Gastrocnemius medialis (tissue), 4 donors: ENCODE data around the gene CRTC3. TPM values are rescaled to one million over a fixed set of nuclear protein-coding genes. Genes with fewer than 3 reads are reported as not detected.

Experiments
- ATAC-seq, 2 donors: fragments of 150-250 bp; one replicate each; pipeline ENCODE4 v1.9.1; 2016
- DNase-seq, 2 donors: peaks; one replicate each; pipeline ENCODE4 v3.0.0-alpha.2; 2019
- H3K27ac ChIP-seq, 4 donors: fragments of 200-600 bp; sonication (generic); 1 replicate in 1 of 4; 2 replicates in 3 of 4; pipeline ENCODE4 v1.5.1; 2016 to 2018; ENCODE audit warnings: mild to moderate bottlenecking in 2 of 4, moderate library complexity in 1 of 4
- H3K27me3 ChIP-seq, 3 donors: fragments of 200-600 bp; sonication (generic) in 2 of 3; 1 replicate in 1 of 3; 2 replicates in 2 of 3; pipeline versions ENCODE4 v1.5.1 to v1.6.0; 2016 to 2019; ENCODE audit warnings: mild to moderate bottlenecking in 1 of 3, moderate library complexity in 1 of 3
- H3K36me3 ChIP-seq, 2 donors: fragments of 200-600 bp; sonication (generic) in 1 of 2; one replicate each; pipeline ENCODE4 v1.5.1; 2017 to 2018
- H3K4me1 ChIP-seq, 2 donors: fragments of 200-600 bp; sonication (generic) in 1 of 2; one replicate each; pipeline ENCODE4 v1.5.1; 2016 to 2017; ENCODE audit warnings: mild to moderate bottlenecking in 2 of 2
- H3K4me3 ChIP-seq, 4 donors: fragments of 200-600 bp; sonication (generic) in 3 of 4; 1 replicate in 1 of 4; 2 replicates in 3 of 4; pipeline ENCODE4 v1.5.1; 2016 to 2019; ENCODE audit warnings: mild to moderate bottlenecking in 2 of 4
- H3K9me3 ChIP-seq, 3 donors: fragments of 200-600 bp; sonication (generic) in 2 of 3; 1 replicate in 1 of 3; 2 replicates in 2 of 3; pipeline ENCODE4 v1.5.1; 2016 to 2019
- POLR2A ChIP-seq, 2 donors: fragments of 450-650 bp; IDR thresholded peaks; one replicate each; pipeline ENCODE4 v1.6.1; 2017; ENCODE audit warnings: antibody characterized with exemption in 2 of 2, mild to moderate bottlenecking in 2 of 2, moderate library complexity in 2 of 2
- in situ Hi-C, 4 donors: fragments of 200-750 bp; cut with MboI; loops; one replicate each; pipeline versions ENCODE4 v1.15.0 to v1.8.0; 2017; ENCODE audit warnings: low sequenced_read_pairs in 4 of 4
- intact Hi-C: fragments of 100-400 bp; cut with DNase I; formaldehyde crosslinking; loops from one replicate; pipeline ENCODE4 v1.15.1; 2023; ENCODE audit warnings: low total_unique reads
- total RNA-seq, 4 donors: library from RNA; depleted of rRNA; stranded (reverse); fragments of >200 nt; gene quantifications; one replicate each; pipeline versions ENCODE4 v1.1.0 to v1.2.3, GENCODE V29; 2016
- TF ChIP-seq, protein P1 (sequence below), 5 experiments: fragments of 450-650 bp in 3 of 5; fragments of 200-600 bp in 2 of 5; sonication (generic) in 2 of 5; IDR thresholded peaks in 4 of 5; conservative IDR thresholded peaks in 1 of 5; 1 replicate in 4 of 5; 2 replicates in 1 of 5; pipeline ENCODE4 v1.5.1; 2016 to 2019; ENCODE audit warnings: antibody characterized with exemption in 5 of 5, mild to moderate bottlenecking in 3 of 5, moderate library complexity in 3 of 5

The CRTC3 gene
- total RNA-seq, 4 donors from 2014 or later = 20.7 to 41.4 (median 30.5) TPM

DNA sequence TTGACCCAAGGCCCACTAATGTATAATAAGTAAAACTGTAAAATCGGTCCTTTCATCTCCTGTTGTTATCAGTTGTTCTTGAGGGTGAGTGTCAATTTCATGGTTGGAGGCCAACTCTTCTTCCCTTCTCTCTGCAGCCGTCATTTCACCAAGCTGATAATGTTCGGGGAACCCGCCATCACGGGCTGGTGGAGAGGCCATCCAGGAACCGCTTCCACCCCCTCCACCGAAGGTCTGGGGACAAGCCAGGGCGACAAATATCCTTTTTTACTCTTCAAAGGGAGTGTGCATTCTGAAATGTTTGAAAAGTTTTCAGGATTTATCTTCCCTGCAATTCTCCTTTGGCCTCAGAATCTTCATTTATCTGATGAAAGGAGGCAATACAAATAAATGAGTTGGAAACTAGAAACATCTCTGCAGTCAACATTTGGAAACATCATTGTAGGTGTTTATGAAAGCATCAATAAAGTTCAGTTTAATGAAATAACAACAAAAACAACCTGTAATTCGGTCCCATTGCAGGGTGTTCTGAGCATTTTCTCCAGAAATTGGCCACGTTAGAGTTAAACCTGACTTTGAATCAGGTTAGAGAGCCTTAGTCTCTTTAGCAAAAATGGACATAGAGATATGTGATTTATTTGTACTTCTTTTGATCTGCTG, 63.9 kb downstream of the CRTC3 start:
- H3K27ac ChIP-seq = peak overlapping the region; percentile 44 to 83 (median 68)
- peak overlapping the region in 1 of 4 donors; percentile 11 for H3K4me3 ChIP-seq
- no peaks in the 10 kb centered on the region for H3K9me3 ChIP-seq
- H3K4me1 ChIP-seq = peaks cover 61 to 72% of the 10 kb centered on the region in 2 donors
- in situ Hi-C loops = no loop called here
- no peaks in the 10 kb centered on the region for H3K27me3 ChIP-seq
- no peaks in the 10 kb centered on the region for H3K36me3 ChIP-seq
- intact Hi-C loops = loop anchor here (5.0 kb wide), 1 partner anchor 61 kb away; no protein-coding TSS in a partner anchor
- no peak for TF ChIP-seq POLR2A (IDR thresholded peaks at IDR 0.05)
- TF ChIP-seq, protein P1, sequence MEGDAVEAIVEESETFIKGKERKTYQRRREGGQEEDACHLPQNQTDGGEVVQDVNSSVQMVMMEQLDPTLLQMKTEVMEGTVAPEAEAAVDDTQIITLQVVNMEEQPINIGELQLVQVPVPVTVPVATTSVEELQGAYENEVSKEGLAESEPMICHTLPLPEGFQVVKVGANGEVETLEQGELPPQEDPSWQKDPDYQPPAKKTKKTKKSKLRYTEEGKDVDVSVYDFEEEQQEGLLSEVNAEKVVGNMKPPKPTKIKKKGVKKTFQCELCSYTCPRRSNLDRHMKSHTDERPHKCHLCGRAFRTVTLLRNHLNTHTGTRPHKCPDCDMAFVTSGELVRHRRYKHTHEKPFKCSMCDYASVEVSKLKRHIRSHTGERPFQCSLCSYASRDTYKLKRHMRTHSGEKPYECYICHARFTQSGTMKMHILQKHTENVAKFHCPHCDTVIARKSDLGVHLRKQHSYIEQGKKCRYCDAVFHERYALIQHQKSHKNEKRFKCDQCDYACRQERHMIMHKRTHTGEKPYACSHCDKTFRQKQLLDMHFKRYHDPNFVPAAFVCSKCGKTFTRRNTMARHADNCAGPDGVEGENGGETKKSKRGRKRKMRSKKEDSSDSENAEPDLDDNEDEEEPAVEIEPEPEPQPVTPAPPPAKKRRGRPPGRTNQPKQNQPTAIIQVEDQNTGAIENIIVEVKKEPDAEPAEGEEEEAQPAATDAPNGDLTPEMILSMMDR (IDR thresholded peaks at IDR 0.05 in 4 of 5, conservative IDR thresholded peaks at IDR 0.05 in 1 of 5) = no peak
- DNase-seq = no peak
- no peak for ATAC-seq

DNA sequence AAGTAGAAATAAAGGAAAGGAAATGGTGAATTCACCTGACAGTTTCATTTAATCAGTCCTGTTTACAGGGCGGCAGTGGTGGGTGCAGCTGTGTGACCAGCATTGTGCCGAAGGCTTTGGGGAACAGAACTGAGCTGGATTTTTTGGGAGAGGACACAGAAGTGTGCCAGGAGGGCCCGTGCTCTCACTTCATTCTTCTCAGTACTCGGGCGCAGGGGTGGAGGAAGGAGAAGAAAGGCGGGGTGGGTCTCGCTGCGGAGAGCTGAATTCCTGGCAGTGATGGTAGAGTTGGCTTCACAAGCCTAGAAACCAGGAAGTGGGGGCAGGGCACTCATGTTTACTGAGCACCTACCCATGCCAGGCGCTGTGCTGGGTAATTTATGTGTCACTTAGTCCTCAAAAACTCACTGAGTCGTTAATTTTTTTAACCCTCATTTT, 64.6 kb downstream of the CRTC3 start:
- in situ Hi-C loops (no loop called here), intact Hi-C loops (loop anchor here (5.0 kb wide), 1 partner anchor 62 kb away; no protein-coding TSS in a partner anchor)
- no peaks in the 10 kb centered on the region for H3K36me3 ChIP-seq
- TF ChIP-seq, protein P1 (IDR thresholded peaks at IDR 0.05 in 4 of 5, conservative IDR thresholded peaks at IDR 0.05 in 1 of 5) = no peak
- TF ChIP-seq POLR2A (IDR thresholded peaks at IDR 0.05) = no peak
- H3K4me1 ChIP-seq = peaks cover 59 to 79% of the 10 kb centered on the region in 2 donors
- ATAC-seq (peak in 1 of 2 donors; percentile 31), DNase-seq (peak; percentile 71 to 75)
- H3K4me3 ChIP-seq = peak overlapping the region in 2 of 4 donors; percentile 6 to 11
- no peaks in the 10 kb centered on the region for H3K27me3 ChIP-seq
- H3K27ac ChIP-seq = peak overlapping the region; percentile 44 to 83 (median 68)
- H3K9me3 ChIP-seq = no peaks in the 10 kb centered on the region

DNA sequence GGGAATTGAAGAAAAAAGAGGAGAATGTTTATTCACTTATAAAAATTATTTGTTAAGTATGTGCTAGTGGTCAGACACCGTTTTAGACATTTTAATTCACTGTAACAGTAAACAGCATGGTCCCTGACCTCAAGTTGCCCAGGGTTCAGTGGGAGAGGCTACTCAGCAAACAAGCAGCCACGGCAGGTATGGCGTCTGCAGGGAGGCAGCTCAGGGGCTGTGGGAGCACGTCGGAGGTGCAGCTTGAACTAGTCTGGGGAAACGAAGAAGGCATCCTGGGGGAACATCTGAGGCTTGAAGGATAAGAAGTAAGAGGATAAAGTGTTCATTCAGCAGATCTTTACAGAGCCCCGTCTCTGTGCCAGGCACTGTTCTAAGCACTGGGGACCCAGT, 66.0 kb downstream of the CRTC3 start:
- in situ Hi-C loops = no loop called here
- H3K4me3 ChIP-seq = no peak overlapping the region
- ATAC-seq (no peak), DNase-seq (no peak)
- TF ChIP-seq POLR2A (IDR thresholded peaks at IDR 0.05) = no peak
- TF ChIP-seq, protein P1 (IDR thresholded peaks at IDR 0.05 in 4 of 5, conservative IDR thresholded peaks at IDR 0.05 in 1 of 5) = no peak
- H3K4me1 ChIP-seq = peaks cover 49 to 69% of the 10 kb centered on the region in 2 donors
- H3K27ac ChIP-seq = peak overlapping the region; percentile 58 to 83 (median 74)
- intact Hi-C loops = loop anchor here (5.0 kb wide), 1 partner anchor 273 kb away; no protein-coding TSS in a partner anchor
- H3K27me3 ChIP-seq = no peaks in the 10 kb centered on the region
- H3K36me3 ChIP-seq = no peaks in the 10 kb centered on the region
- no peaks in the 10 kb centered on the region for H3K9me3 ChIP-seq

DNA sequence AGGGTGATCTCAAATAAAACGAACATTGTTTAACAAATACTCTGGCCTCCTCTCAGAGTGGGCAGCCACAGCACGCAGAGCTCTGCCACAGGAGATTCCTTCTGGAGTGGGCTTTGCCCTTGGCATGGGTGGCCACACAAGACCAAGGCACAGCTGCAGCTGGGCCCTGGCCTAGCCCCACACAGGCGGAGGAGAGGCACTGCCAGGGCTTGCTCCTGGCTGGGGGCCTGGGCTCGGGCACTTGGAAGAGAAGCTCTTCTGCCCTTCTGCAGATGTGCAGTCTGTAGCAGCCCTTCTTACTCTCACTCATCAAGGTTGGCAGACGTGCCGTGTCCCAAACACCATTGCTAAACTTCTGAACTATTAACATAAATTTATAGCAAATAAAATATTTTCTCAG, 67.2 kb downstream of the CRTC3 start:
- in situ Hi-C loops = no loop called here
- Histone ChIP-seq H3K27ac (peak overlapping the region; percentile 58 to 83 (median 74)), H3K4me3 (no peak overlapping the region), H3K36me3 (no peaks in the 10 kb centered on the region), H3K9me3 (no peaks in the 10 kb centered on the region), H3K27me3 (no peaks in the 10 kb centered on the region), H3K4me1 (peaks cover 49 to 64% of the 10 kb centered on the region in 2 donors)
- intact Hi-C loops = loop anchor here (5.0 kb wide), 1 partner anchor 275 kb away; no protein-coding TSS in a partner anchor
- TF ChIP-seq, protein P1 (IDR thresholded peaks at IDR 0.05 in 4 of 5, conservative IDR thresholded peaks at IDR 0.05 in 1 of 5) = no peak
- TF ChIP-seq POLR2A (IDR thresholded peaks at IDR 0.05) = no peak
- ATAC-seq = peak in 1 of 2 donors; percentile 29
- DNase-seq = peak in 1 of 2 donors; percentile 68
